HepG2 (cell line): ENCODE data around the gene NSFL1C. TPM values are rescaled to one million over a fixed set of nuclear protein-coding genes. Genes with fewer than 3 reads are reported as not detected.
A peak's percentile ranks its signal among the peaks of the same experiment; 100 is the strongest.

Experiments used
- ATF1 ChIP-seq: IDR thresholded peaks from 2 replicates; pipeline ENCODE4 v1.6.1; 2016; ENCODE audit warnings: mild to moderate bottlenecking, control low read depth
- ELF3 ChIP-seq: IDR thresholded peaks from 2 replicates; pipeline ENCODE4 v1.6.1; 2016; ENCODE audit warnings: missing genetic modification reagents, missing compliant biosample characterization
- KDM6A ChIP-seq: IDR thresholded peaks from 2 replicates; pipeline ENCODE4 v1.6.1; 2016; ENCODE audit warnings: low read depth
- PPARG ChIP-seq: conservative IDR thresholded peaks from 2 replicates; pipeline ENCODE4 v1.6.1; 2016; ENCODE audit warnings: missing biosample characterization, missing genetic modification reagents
- ZNF468 ChIP-seq: sonication (generic); formaldehyde crosslinking; IDR thresholded peaks from 2 replicates; pipeline ENCODE4 v1.8.0; 2022; ENCODE audit warnings: mild to moderate bottlenecking, moderate library complexity, missing genetic modification reagents
- ZNF563 ChIP-seq: sonication (generic); formaldehyde crosslinking; IDR thresholded peaks from 2 replicates; pipeline ENCODE4 v1.8.0; 2022; ENCODE audit warnings: mild to moderate bottlenecking, moderate library complexity, missing genetic modification reagents
- ZNF761 ChIP-seq: sonication (generic); formaldehyde crosslinking; conservative IDR thresholded peaks from 2 replicates; pipeline ENCODE4 v1.4.0; 2020; ENCODE audit warnings: mild to moderate bottlenecking, missing genetic modification reagents
- ZNF850 ChIP-seq: sonication (generic); formaldehyde crosslinking; conservative IDR thresholded peaks from 2 replicates; pipeline ENCODE4 v1.9.0; 2021; ENCODE audit warnings: mild to moderate bottlenecking, missing genetic modification reagents
- polyA plus RNA-seq, 8 experiments: library from polyadenylated mRNA; depleted of rRNA in 3 of 8; stranded (reverse) in 7 of 8; unstranded in 1 of 8; fragments of >200 nt; fragmentation: Illumina TruSeq in 4 of 8; extraction: Trizol in 4 of 8; gene quantifications; 2 replicates each; pipeline versions ENCODE4 v1.2.1 to v1.2.3, GENCODE V29; 2011 to 2016; ENCODE audit warnings: low read depth in 4 of 8, missing spikeins in 1 of 8, mixed read lengths in 1 of 8; ENCODE audit not compliant: insufficient read depth in 1 of 8
- total RNA-seq, 5 experiments: library from RNA; depleted of rRNA; stranded (reverse); fragments of >200 nt; fragmentation: Illumina TruSeq; extraction: Trizol; gene quantifications; 2 replicates each; pipeline ENCODE4 v1.2.3, GENCODE V29; 2016; ENCODE audit warnings: low read depth in 1 of 5
- TF ChIP-seq, protein P1 (sequence below): sonication (generic); formaldehyde crosslinking; IDR thresholded peaks from 2 replicates; pipeline ENCODE4 v1.5.0; 2020; ENCODE audit warnings: missing genetic modification reagents
- TF ChIP-seq, protein P2 (sequence below): fragments of 450-650 bp; IDR thresholded peaks from 2 replicates; pipeline ENCODE4 v1.6.1; 2017; ENCODE audit warnings: mild to moderate bottlenecking
- TF ChIP-seq, protein P3 (sequence below): sonication (generic); formaldehyde crosslinking; IDR thresholded peaks from 2 replicates; pipeline ENCODE4 v1.5.1; 2020; ENCODE audit warnings: missing genetic modification reagents, mild to moderate bottlenecking, borderline replicate concordance
- TF ChIP-seq, protein P4 (sequence below): sonication (generic); formaldehyde crosslinking; IDR thresholded peaks from 2 replicates; pipeline ENCODE4 v1.8.0; 2022; ENCODE audit warnings: missing genetic modification reagents, low read depth, mild to moderate bottlenecking, borderline replicate concordance
- TF ChIP-seq, protein P5 (sequence below), 2 experiments: fragments of 450-650 bp in 1 of 2; sonication (generic) in 1 of 2; formaldehyde crosslinking in 1 of 2; IDR thresholded peaks; 2 replicates each; pipeline versions ENCODE4 v1.6.1 to v1.8.0; 2016 to 2022; ENCODE audit warnings: antibody characterized with exemption in 1 of 2, mild to moderate bottlenecking in 1 of 2, missing genetic modification reagents in 1 of 2

NSFL1C gene
- total and polyA plus RNA-seq, 2 of the 13 experiments (the other 11 are each of a cell fraction or from before 2014, with no cell fraction given): 22.9 to 62.7 TPM

DNA sequence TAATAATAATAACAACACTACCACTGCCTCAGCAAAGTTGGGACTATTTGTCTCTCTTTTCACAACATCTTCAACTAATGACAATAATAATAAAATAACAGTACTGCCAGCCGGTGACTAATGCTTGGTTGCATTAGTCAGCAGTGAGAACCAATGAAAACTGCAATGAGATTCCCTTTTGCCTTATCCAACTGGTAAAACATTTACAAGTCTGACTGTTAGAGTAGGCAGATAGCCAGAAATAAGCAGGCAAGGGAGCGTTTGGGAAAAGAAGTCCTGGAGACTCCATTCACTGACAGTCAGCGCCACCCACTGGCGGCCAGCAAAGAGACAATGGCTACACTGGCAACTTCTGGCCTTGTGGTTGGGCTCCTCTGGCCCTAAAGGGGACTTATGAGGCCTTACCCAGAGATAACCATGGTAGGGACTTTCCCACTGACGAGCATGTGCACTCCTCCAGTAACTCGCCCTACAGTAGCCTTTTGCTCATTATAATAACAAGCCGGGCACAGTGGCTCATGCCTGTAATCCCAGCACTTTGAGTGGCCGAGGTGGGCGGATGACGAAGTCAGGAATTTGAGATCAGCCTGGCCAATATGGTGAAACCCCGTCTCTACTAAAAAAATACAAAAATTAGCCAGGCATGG is 3.4 kb upstream of the NSFL1C start (continued):
- TF ChIP-seq, protein P1, sequence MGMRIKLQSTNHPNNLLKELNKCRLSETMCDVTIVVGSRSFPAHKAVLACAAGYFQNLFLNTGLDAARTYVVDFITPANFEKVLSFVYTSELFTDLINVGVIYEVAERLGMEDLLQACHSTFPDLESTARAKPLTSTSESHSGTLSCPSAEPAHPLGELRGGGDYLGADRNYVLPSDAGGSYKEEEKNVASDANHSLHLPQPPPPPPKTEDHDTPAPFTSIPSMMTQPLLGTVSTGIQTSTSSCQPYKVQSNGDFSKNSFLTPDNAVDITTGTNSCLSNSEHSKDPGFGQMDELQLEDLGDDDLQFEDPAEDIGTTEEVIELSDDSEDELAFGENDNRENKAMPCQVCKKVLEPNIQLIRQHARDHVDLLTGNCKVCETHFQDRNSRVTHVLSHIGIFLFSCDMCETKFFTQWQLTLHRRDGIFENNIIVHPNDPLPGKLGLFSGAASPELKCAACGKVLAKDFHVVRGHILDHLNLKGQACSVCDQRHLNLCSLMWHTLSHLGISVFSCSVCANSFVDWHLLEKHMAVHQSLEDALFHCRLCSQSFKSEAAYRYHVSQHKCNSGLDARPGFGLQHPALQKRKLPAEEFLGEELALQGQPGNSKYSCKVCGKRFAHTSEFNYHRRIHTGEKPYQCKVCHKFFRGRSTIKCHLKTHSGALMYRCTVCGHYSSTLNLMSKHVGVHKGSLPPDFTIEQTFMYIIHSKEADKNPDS (CRISPR knock-in tag): no peak
- 0 out of 2 replicates have a peak, but pooled peaks have one; percentile 41 for TF ChIP-seq ATF1 (CRISPR knock-in tag)
- TF ChIP-seq PPARG (CRISPR knock-in tag): peak; percentile 84
- TF ChIP-seq, protein P2, sequence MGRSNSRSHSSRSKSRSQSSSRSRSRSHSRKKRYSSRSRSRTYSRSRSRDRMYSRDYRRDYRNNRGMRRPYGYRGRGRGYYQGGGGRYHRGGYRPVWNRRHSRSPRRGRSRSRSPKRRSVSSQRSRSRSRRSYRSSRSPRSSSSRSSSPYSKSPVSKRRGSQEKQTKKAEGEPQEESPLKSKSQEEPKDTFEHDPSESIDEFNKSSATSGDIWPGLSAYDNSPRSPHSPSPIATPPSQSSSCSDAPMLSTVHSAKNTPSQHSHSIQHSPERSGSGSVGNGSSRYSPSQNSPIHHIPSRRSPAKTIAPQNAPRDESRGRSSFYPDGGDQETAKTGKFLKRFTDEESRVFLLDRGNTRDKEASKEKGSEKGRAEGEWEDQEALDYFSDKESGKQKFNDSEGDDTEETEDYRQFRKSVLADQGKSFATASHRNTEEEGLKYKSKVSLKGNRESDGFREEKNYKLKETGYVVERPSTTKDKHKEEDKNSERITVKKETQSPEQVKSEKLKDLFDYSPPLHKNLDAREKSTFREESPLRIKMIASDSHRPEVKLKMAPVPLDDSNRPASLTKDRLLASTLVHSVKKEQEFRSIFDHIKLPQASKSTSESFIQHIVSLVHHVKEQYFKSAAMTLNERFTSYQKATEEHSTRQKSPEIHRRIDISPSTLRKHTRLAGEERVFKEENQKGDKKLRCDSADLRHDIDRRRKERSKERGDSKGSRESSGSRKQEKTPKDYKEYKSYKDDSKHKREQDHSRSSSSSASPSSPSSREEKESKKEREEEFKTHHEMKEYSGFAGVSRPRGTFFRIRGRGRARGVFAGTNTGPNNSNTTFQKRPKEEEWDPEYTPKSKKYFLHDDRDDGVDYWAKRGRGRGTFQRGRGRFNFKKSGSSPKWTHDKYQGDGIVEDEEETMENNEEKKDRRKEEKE: no peak
- peak; percentile 70; the same call in 1 of the 2 replicates for TF ChIP-seq ZNF761 (CRISPR knock-in tag)
- peak; percentile 75 for TF ChIP-seq ELF3 (CRISPR knock-in tag)
- no peak for TF ChIP-seq ZNF468 (CRISPR knock-in tag)
- TF ChIP-seq ZNF850 (CRISPR knock-in tag): no peak
- 0 out of 2 replicates have a peak, but pooled peaks have one; percentile 39 for TF ChIP-seq ZNF563 (CRISPR knock-in tag)
- TF ChIP-seq, protein P3, sequence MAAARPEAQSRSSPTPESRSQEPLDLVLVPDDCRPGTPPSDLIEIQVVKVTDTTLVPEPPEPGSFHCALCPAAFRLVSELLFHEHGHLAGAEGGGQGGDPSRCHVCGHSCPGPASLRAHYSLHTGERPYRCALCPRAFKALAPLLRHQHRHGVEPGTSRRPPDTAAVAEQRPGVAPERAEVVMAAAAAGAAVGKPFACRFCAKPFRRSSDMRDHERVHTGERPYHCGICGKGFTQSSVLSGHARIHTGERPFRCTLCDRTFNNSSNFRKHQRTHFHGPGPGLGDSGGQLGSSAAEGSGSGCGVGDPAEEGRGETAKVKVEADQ (CRISPR knock-in tag): no peak
- TF ChIP-seq KDM6A (CRISPR knock-in tag): 0 out of 2 replicates have a peak, but pooled peaks have one; percentile 34
- TF ChIP-seq, protein P4, sequence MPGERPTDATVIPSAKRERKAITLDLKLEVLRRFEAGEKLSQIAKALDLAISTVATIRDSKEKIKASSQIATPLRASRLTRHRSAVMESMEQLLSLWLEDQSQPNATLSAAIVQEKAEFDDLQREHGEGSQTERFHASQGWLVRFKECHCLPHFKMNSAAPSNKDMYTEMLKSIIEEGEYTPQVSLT (CRISPR knock-in tag): no peak
- TF ChIP-seq, protein P5, sequence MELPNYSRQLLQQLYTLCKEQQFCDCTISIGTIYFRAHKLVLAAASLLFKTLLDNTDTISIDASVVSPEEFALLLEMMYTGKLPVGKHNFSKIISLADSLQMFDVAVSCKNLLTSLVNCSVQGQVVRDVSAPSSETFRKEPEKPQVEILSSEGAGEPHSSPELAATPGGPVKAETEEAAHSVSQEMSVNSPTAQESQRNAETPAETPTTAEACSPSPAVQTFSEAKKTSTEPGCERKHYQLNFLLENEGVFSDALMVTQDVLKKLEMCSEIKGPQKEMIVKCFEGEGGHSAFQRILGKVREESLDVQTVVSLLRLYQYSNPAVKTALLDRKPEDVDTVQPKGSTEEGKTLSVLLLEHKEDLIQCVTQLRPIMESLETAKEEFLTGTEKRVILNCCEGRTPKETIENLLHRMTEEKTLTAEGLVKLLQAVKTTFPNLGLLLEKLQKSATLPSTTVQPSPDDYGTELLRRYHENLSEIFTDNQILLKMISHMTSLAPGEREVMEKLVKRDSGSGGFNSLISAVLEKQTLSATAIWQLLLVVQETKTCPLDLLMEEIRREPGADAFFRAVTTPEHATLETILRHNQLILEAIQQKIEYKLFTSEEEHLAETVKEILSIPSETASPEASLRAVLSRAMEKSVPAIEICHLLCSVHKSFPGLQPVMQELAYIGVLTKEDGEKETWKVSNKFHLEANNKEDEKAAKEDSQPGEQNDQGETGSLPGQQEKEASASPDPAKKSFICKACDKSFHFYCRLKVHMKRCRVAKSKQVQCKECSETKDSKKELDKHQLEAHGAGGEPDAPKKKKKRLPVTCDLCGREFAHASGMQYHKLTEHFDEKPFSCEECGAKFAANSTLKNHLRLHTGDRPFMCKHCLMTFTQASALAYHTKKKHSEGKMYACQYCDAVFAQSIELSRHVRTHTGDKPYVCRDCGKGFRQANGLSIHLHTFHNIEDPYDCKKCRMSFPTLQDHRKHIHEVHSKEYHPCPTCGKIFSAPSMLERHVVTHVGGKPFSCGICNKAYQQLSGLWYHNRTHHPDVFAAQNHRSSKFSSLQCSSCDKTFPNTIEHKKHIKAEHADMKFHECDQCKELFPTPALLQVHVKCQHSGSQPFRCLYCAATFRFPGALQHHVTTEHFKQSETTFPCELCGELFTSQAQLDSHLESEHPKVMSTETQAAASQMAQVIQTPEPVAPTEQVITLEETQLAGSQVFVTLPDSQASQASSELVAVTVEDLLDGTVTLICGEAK (IDR thresholded peaks at IDR 0.05): no peak
- TF ChIP-seq, protein P5 (CRISPR knock-in tag; IDR thresholded peaks at IDR 0.05): 0 out of 2 replicates have a peak, but pooled peaks have one; percentile 11
